SK-N-SH (cell line): ENCODE data around the gene ABHD2.

Experiments
- CTCF ChIP-seq: fragments of 200-600 bp; sonication (generic); IDR thresholded peaks from 2 replicates; pipeline ENCODE4 v1.6.1; 2017; ENCODE audit warnings: antibody characterized with exemption, mild to moderate bottlenecking, moderate library complexity
- EP300 ChIP-seq, 2 experiments: IDR thresholded peaks; 2 replicates each; pipeline versions ENCODE4 v1.4.0 to v1.6.1; 2012; ENCODE audit warnings: borderline replicate concordance in 1 of 2, low read depth in 1 of 2, low read length in 1 of 2
- GABPA ChIP-seq: IDR thresholded peaks from 2 replicates; pipeline ENCODE4 v1.4.0; 2012; ENCODE audit warnings: low read depth, mild to moderate bottlenecking
- POLR2AphosphoS5 ChIP-seq: IDR thresholded peaks from 2 replicates; pipeline ENCODE4 v1.6.1; 2012; ENCODE audit warnings: low read depth, low read length
- RAD21 ChIP-seq: IDR thresholded peaks from 2 replicates; pipeline ENCODE4 v1.6.1; 2012; ENCODE audit warnings: mild to moderate bottlenecking, low read length
- RFX5 ChIP-seq: IDR thresholded peaks from 2 replicates; pipeline ENCODE4 v1.6.1; 2012; ENCODE audit warnings: mild to moderate bottlenecking, improper control_type of control experiment, low read length
- RXRA ChIP-seq: IDR thresholded peaks from 2 replicates; pipeline ENCODE4 v1.4.0; 2012; ENCODE audit warnings: low read depth, mild to moderate bottlenecking, borderline replicate concordance
- TAF1 ChIP-seq: IDR thresholded peaks from 2 replicates; pipeline ENCODE4 v1.6.1; 2012; ENCODE audit warnings: low read depth, mild to moderate bottlenecking, low read length, moderate library complexity, borderline replicate concordance
- TCF12 ChIP-seq: IDR thresholded peaks from 2 replicates; pipeline ENCODE4 v1.4.0; 2012
- YY1 ChIP-seq: IDR thresholded peaks from 2 replicates; pipeline ENCODE4 v1.4.0; 2012; ENCODE audit warnings: low read depth, mild to moderate bottlenecking
- ZBTB33 ChIP-seq: IDR thresholded peaks from 2 replicates; pipeline ENCODE4 v1.4.0; 2012; ENCODE audit warnings: low read depth, borderline replicate concordance

- no peak for TF ChIP-seq CTCF
- no peak for TF ChIP-seq POLR2AphosphoS5
- no peak for TF ChIP-seq EP300 (IDR thresholded peaks at IDR 0.05; ENCODE audit: borderline replicate concordance in 1 of 2, low read depth in 1 of 2, low read length in 1 of 2)
- no peak for TF ChIP-seq GABPA
- TF ChIP-seq RAD21 = no peak
- TF ChIP-seq YY1 = no peak
- no peak for TF ChIP-seq ZBTB33
- TF ChIP-seq TAF1 = no peak
- TF ChIP-seq RXRA = no peak
- TF ChIP-seq RFX5 = no peak
- no peak for TF ChIP-seq TCF12
Measured at GRCh38 chr15:89165677-89166076, 77.4 kb downstream of the ABHD2 start.
